UCSD-AML1 (cell line): Measurements from ENCODE around the gene UBN1.

Experiments used
- DNase-seq: peaks from one replicate; lab custom pipeline; 2025; ENCODE audit not compliant: unreplicated experiment; lab: John Stamatoyannopoulos, UW

The UBN1 gene, protein sequence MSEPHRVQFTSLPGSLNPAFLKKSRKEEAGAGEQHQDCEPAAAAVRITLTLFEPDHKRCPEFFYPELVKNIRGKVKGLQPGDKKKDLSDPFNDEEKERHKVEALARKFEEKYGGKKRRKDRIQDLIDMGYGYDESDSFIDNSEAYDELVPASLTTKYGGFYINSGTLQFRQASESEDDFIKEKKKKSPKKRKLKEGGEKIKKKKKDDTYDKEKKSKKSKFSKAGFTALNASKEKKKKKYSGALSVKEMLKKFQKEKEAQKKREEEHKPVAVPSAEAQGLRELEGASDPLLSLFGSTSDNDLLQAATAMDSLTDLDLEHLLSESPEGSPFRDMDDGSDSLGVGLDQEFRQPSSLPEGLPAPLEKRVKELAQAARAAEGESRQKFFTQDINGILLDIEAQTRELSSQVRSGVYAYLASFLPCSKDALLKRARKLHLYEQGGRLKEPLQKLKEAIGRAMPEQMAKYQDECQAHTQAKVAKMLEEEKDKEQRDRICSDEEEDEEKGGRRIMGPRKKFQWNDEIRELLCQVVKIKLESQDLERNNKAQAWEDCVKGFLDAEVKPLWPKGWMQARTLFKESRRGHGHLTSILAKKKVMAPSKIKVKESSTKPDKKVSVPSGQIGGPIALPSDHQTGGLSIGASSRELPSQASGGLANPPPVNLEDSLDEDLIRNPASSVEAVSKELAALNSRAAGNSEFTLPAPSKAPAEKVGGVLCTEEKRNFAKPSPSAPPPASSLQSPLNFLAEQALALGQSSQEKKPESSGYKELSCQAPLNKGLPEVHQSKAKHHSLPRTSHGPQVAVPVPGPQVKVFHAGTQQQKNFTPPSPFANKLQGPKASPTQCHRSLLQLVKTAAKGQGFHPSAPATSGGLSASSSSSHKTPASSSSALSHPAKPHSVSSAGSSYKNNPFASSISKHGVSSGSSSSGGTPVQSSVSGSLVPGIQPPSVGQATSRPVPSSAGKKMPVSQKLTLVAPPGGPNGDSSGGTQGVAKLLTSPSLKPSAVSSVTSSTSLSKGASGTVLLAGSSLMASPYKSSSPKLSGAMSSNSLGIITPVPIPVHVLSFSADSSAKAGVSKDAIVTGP (N-terminal part only)

DNA sequence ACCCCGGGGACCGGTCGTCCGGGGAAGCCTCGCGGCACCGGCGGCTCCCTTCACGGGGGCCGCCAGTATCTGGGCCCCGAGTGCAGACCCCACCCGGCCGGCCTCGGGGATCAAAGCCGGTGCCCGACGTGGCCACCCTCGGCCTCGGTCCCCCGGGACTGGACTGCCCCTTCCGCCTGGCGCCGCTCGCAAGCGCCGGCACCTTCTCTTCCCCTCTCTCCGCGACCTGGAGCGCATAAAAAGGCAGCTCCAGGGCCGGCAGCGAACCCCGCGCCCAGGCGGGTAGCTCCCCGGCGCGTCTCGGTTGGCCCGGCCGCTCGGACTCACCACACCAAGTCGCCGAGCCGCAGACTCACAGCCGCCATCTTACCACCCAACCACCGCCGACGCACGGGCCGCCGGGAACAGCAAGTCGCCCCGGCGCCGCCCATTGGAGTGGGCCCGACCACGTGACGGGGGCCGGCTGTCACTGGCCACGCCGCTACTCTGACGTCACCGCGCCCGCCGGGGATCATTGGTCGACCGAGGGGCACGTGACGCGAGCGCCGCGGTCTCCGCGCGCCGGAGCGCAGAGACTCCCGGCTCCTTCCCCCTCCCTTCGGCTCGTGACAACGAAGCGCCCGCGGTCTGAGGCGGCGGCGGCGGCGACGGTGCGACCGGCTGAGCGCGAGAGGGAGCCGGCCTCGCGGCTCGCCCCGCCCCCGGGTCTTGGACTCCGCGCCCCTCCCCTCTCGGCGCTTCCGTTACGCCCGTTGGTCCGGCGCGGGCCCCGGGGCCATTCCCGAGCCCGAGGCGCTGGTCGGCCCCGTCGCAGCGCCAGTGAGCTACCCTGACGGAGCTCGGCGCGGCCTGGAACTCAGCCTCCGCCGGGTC lies at the start of gene UBN1, which contains the start of gene GLYR1:
Gene UBN1, plus strand, starts transcription at position 581 of the 873 bp plus-strand sequence. CDS start 5,437 bp downstream, outside the sequence.
Gene GLYR1, minus strand, starts transcription at position 388 of the 873 bp plus-strand sequence. Its CDS starts 23 bp downstream, at position 365.
- DNase-seq: peak; percentile 98

DNA sequence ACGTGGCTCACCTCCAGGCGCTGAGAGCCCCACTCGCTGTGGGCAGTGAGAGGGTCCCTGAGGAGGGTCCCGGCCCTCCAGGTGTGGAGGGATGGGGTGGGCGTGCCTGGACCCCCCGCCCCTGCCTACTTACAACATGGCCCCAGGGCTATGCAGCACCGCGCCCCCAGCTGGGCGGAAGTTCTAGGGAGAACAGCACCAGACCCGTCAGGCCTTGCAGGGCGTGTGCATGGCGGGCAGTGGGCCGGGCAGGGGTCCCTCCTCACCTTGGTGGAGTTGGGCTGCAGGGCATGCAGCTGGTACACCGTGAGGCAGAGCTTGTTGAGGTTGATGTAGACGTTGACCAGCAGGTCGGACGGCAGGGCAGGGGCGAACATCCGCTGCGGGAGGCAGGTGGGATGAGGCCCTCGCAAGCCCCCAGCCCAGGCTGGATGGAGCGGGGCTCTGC lies 49.5 kb upstream of the UBN1 start:
- no peak for DNase-seq

- no peak for DNase-seq
Measured at GRCh38 chr16:4798456-4798855, 48.8 kb upstream of the UBN1 start.

GRCh38 chr16:4799171-4799855 lies 48.0 kb upstream of the UBN1 start:
- DNase-seq: no peak

DNA sequence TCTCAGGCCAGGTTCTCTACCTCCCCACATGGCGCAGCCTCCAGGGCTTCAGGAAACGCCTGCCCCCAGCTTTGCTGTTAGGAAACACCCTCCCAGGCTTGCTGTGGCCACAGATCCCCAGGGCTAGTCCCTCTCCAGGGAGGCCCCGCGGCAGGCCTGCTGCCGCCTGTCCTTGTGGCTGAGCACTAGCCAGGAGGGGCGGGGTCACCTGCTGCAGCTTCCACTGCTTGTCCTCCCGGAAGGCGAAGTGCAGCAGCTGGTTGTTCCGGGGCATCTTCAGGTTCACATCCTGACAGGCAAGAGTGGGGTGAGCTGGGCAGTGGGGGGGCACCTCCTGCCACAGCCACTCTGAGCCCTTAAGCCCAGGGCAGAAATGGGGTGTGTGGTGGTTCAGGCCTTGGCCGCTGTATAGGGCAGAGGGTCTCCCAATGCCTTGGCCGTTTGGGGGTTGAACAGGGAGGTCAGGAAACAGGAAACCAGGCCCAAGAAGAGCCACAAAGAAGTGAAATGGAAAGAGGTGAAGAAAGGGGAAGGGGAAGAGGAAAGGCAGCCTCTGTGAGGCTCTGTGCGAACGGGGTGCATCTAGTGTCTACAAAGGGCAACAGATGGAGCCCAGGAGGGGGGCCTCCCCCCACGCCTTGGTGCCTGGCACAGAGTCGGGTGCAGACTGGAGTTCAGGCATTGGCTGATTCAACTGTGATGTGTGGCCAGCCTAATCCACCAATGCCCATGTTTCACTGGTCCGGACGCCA lies 46.8 kb upstream of the UBN1 start:
- peak; percentile 83 for DNase-seq

GRCh38 chr16:4801051-4801961 lies 46.0 kb upstream of the UBN1 start:
- no peak for DNase-seq

DNA sequence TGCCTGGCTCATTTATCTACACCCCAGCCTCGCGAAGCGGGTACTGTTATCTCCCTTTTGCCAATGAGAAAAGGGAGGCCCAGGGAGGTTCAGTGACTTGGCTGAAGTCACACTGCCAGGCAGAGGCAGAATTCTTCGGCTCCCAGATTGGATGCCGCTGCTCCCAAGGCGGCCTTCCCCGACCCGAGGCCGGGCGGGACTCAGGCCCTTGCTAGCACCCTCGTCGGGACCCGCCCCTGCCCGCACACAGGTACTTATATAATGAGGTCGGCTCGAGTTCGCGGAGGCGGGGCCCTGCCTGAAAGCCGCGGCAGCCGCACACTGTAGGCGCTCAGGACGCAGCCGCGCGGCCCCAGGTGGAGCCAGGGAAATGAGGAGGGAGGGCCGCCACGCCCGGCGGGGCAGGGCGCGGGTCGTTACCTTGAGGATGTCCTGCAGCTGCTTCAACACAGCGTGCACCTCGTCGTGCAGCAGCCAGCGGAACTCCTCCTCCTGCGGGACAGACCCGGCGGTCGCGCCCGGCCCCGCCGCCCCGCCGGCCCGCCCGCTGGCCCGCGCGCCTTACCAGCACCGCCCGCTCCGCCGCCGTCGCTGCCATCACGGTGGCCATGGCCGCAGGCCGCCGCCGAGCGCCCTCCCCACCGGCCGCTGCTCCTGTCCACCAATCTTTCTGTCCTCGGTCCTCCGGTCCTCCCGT lies 45.2 kb upstream of the UBN1 start, which contains the start of gene ROGDI:
Gene ROGDI, minus strand, starts transcription at position 672 of the 697 bp plus-strand sequence. Its CDS starts 62 bp downstream, at position 610.
- peak; percentile 62 for DNase-seq

DNA sequence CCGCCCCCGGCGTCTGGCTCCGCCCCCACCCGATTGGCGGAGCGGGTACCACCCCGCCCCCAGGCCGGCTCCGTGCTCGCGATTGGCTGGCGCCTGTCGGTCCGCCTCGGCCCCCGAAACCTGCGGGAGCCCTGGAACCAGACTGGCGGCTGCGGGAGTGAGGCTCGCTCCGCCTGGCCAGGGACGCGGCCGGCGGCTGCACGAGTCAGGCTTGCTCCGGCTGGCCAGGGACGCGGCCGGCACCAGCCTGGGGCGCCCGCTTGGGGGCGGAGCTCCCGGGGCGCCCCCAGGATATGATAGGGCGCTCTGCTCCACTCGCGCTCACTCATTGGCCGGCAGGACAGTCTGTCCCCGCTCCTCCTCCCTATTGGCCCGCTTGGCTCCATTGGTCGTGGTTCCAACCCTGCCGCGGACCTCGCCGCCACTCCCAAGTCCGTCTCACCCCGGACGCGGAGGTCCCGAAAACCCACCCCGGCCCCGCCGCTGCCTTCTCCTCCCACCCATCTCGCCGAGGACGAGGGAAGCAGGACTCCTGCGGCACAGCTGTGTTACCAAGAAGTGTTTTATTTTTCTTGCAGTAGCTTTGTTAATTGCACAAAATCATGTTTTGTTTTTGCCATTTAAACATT lies 44.5 kb upstream of the UBN1 start:
- peak; percentile 93 for DNase-seq

GRCh38 chr16:4803401-4803844 lies 43.9 kb upstream of the UBN1 start:
- DNase-seq: no peak

DNA sequence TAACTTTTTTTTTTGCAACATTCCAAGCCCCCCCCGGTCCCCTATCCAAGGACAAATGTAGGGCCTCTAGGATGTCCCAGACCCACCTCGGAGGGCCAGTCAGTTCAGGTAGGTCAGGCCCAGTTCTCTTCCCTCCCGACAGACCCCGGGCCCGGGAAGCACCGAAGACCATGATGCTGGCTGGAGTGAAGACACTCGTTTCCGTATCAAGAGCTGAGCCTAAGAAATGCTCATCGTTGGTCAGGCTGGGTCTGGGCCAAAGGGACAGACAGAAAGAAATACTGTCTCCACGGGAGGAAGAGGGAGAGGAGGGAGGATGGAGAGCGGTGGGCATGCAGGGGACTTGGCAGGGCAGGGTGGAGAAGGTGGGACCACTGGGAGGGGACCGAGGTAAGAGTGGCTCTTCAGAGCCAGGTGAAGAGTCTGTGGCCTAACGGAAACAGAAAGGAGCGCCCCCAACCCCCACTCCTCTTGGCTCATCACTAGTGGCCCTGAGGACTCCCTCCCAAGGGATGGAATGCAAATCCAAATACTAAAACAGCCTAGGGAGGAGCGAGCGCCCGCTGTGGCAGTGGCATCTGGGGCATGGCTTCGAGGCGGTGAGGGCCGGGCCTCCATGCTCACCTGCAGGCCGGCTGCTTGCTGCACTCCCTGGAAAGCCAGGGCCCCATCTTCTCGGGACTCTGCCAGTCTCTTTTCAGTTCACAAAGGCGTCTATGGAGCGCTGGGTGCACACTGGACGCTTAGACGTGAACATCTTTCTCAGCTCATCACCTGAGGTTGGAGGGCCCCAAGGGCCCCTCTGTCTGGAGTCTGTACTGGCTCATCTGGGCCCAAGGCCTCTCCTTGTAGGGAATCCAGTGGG lies 43.2 kb upstream of the UBN1 start:
- DNase-seq: no peak

- no peak for DNase-seq
Measured at GRCh38 chr16:4805231-4805630, 42.0 kb upstream of the UBN1 start.

- no peak for DNase-seq
Measured at GRCh38 chr16:4806280-4806679, 41.0 kb upstream of the UBN1 start.

- DNase-seq: no peak
Measured at GRCh38 chr16:4811242-4811641, 36.0 kb upstream of the UBN1 start.

DNA sequence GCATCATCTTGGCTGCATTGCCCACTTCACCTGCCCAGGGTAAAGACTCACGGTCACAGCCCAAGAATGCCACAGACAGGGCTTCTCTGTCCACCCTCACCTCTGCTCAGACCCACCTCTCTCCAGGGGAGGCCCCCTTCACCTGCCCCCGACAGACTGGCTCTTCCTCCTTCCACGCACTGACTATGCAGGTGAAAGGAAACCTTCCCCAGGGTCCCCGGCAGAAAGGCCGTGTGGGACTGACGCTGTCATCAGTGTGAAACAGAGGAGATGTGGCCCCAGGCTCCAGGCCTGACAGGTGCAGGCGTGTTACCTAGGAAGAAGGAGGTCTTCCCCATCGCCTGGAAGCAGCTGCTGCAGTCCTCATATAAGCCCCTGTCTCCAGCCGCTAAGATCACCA lies 35.5 kb upstream of the UBN1 start:
- DNase-seq: no peak

- DNase-seq: no peak
Measured at GRCh38 chr16:4813251-4814003, 33.9 kb upstream of the UBN1 start.
